Measurements from ENCODE around the gene AICDA. TPM values are rescaled to one million over a fixed set of nuclear protein-coding genes. Genes with fewer than 3 reads are reported as not detected.
A peak's percentile ranks its signal among the peaks of the same experiment; 100 is the strongest.
"Not testable (repeated sequence)": the region's sequence is repeated elsewhere in the genome, so short reads cannot be mapped to it uniquely, and the experiment has no call there.

Gene AICDA
- total and polyA plus RNA-seq, 2 experiments from 2014 or later, result 1.7 TPM; not detected in 1

- H3K4me1 ChIP-seq (ENCODE audit: low read depth), result peaks cover 9% of the 10 kb centered on the region
- H3K27ac ChIP-seq, result peak overlapping the region; percentile 71
- H3K9me3 ChIP-seq (ENCODE audit: low read depth), result no peaks in the 10 kb centered on the region
- no peak overlapping the region for H3K4me3 ChIP-seq
- H3K36me3 ChIP-seq, result no peaks in the 10 kb centered on the region
- DNase-seq (ENCODE audit: low read depth in 1 of 2, low spot score in 1 of 2), result peak in 1 of 2 donors; percentile 44
- no peaks in the 10 kb centered on the region for H3K27me3 ChIP-seq
- TF ChIP-seq CTCF (IDR thresholded peaks at IDR 0.05; ENCODE audit: low read depth, low read length), result no peak
Measured at GRCh38 chr12:8629486-8630033, 16.9 kb upstream of the AICDA start.

DNA sequence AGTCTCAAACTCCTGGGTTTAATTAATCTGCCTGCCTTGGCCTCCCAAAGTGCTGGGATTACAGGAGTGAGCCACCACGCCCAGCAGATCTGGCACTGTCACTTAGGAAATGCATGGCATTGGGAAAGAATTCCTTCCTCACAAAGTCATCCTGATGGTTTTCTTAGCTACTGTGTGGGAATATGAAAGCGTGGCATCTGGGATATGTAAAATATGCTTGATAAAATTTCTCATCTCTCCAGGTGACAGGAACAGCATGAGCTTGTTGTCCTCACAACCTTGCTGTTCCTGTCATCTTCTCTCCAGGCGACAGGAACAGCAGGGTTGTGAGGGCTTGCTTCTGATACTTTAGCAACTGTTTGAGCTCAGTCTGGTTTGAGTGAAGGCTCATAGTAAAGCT is 16.1 kb upstream of the AICDA start:
- Histone ChIP-seq H3K9me3 (ENCODE audit: low read depth) (no peaks in the 10 kb centered on the region), H3K4me3 (no peak overlapping the region), H3K27me3 (no peaks in the 10 kb centered on the region), H3K36me3 (no peaks in the 10 kb centered on the region), H3K4me1 (ENCODE audit: low read depth) (peaks cover 9% of the 10 kb centered on the region), H3K27ac (no peak overlapping the region)
- no peak for DNase-seq (ENCODE audit: low read depth in 1 of 2, low spot score in 1 of 2)
- no peak for TF ChIP-seq CTCF (IDR thresholded peaks at IDR 0.05; ENCODE audit: low read depth, low read length)

GRCh38 chr12:8624750-8625149 is 12.1 kb upstream of the AICDA start:
- DNase-seq (ENCODE audit: low read depth in 1 of 2, low spot score in 1 of 2); H3K4me3 ChIP-seq: not testable (repeated sequence)

DNA sequence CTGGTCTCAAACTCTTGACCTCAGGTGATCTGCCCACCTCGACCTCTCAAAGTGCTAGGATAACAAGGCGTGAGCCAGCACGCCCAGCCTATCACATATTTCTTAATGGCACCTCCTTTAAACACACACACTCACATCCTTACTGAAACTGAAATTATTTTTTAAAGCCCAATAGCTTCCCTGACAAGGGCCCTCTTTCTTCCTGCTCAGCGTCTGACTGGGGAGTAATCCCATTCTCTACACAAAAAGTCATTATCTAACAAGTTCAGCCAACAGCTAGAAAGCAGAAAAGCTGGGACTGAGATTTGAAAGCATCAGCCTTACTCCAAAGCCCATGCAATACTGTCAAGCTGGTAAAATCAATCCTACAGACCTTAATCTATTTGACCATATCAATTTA is 10.0 kb upstream of the AICDA start:
- Histone ChIP-seq H3K27ac (no peak overlapping the region), H3K9me3 (ENCODE audit: low read depth) (no peaks in the 10 kb centered on the region), H3K4me3 (no peak overlapping the region), H3K36me3 (no peaks in the 10 kb centered on the region), H3K27me3 (no peaks in the 10 kb centered on the region), H3K4me1 (ENCODE audit: low read depth) (no peaks in the 10 kb centered on the region)
- no peak for DNase-seq (ENCODE audit: low read depth in 1 of 2, low spot score in 1 of 2)
- no peak for TF ChIP-seq CTCF (IDR thresholded peaks at IDR 0.05; ENCODE audit: low read depth, low read length)

More at GRCh38 chr12:8624750-8625149, 12.1 kb upstream of the AICDA start:
- H3K36me3 ChIP-seq; H3K27me3 ChIP-seq; H3K9me3 ChIP-seq (ENCODE audit: low read depth); H3K4me1 ChIP-seq (ENCODE audit: low read depth); H3K27ac ChIP-seq: not testable (repeated sequence)

DNA sequence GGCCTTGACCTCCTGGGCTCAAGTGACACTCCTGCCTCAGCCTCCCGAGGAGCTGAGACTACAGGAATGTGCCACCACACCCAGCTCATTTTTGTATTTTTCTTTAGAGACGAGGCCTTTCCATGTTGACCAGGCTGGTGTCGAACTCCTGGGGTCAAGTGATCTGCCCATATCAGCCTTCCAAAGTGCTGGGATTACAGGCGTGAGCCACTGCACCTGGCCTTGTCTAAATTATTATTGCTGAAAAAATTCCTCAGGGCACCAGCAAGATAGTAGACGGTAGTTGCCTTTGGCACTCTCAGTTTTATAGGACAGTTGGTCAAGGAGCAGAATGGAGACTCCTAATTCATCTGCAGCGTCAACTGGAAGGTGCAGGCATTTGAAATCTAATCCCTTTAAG is 2.5 kb upstream of the AICDA start:
- H3K4me1 ChIP-seq (ENCODE audit: low read depth), result peaks cover 3% of the 10 kb centered on the region
- no peak for TF ChIP-seq CTCF (IDR thresholded peaks at IDR 0.05; ENCODE audit: low read depth, low read length)
- no peak overlapping the region for H3K27ac ChIP-seq
- no peaks in the 10 kb centered on the region for H3K27me3 ChIP-seq
- no peak for DNase-seq (ENCODE audit: low read depth in 1 of 2, low spot score in 1 of 2)
- H3K36me3 ChIP-seq, result no peaks in the 10 kb centered on the region
- no peaks in the 10 kb centered on the region for H3K9me3 ChIP-seq (ENCODE audit: low read depth)
- no peak overlapping the region for H3K4me3 ChIP-seq

DNA sequence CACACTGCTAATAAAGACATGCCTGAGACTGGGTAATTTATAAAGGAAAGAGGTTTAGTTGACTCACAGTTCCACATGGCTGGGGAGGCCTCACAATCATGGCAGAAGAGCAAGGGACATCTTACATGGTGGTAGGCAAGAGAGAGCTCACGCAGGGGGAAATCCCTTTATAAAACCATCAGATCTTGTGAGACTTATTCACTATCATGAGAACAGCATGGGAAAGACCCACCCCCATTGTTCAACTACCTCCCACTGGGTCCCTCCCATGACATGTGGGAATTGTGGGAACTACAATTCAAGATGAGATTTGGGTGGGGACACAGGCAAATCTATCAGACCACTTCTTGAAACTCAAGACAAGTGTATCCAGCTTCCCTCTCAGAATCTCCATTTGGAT is 1.2 kb upstream of the AICDA start:
- H3K4me1 ChIP-seq (ENCODE audit: low read depth); DNase-seq (ENCODE audit: low read depth in 1 of 2, low spot score in 1 of 2); H3K27ac ChIP-seq; H3K36me3 ChIP-seq; H3K9me3 ChIP-seq (ENCODE audit: low read depth); H3K27me3 ChIP-seq; H3K4me3 ChIP-seq: not testable (repeated sequence)

Data from cardiac muscle cell (in vitro differentiated cells and primary cell).